ENCODE results near the gene FTO. TPM values are rescaled to one million over a fixed set of nuclear protein-coding genes. Genes with fewer than 3 reads are reported as not detected.

Gene FTO
- total RNA-seq, 4 donors from 2014 or later = 63.2 to 151 (median 105) TPM

DNA sequence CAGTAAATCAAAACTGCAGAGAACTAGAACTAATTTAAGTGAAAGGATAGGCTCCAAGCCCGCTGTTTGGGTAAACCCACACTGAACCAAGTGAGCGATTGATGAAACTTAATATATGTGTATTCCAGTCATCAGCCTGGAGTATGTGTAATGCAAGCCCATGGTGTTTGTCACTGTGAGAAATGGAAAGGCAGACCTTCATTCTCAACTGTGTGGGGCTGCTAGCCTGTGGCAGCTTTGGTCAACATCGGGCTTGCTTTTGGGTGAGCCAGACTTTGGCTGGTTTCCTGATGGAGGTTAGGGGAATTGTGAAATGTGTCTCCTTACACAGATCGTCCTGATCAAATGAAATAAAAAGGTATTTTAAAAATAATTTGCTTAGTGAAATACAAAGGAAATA lies 302.7 kb downstream of the FTO start:
- no peak overlapping the region for H3K4me3 ChIP-seq
- H3K9me3 ChIP-seq = no peaks in the 10 kb centered on the region
- no peaks in the 10 kb centered on the region for H3K36me3 ChIP-seq
- intact Hi-C loops (cut with DNase I; ENCODE audit: low total_unique reads) = no loop called here
- no peak overlapping the region for H3K27ac ChIP-seq
- TF ChIP-seq POLR2A (IDR thresholded peaks at IDR 0.05) (no peak), CTCF (IDR thresholded peaks at IDR 0.05) (no peak)
- H3K27me3 ChIP-seq = no peaks in the 10 kb centered on the region
- DNase-seq = no peak
- no peaks in the 10 kb centered on the region for H3K4me1 ChIP-seq

DNA sequence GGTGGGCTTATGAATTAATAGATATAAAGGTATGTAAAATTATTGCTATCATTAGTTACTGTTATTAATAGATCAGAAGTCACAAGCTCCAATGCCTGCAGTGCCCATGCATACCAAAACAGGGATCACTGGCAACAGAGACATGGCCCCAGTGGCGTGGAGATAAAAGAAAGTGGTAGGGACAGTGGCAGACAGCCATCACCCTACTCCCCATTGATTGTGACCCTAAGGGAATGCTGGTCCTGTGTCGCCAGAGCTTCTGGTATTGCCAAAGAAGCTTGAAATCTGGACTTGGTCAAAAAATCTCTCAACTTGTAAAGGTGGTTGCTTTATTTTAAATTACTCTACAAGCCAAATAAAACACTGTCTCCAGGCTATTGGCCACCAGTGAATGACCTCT lies 303.5 kb downstream of the FTO start:
- no peaks in the 10 kb centered on the region for H3K36me3 ChIP-seq
- no peak overlapping the region for H3K4me3 ChIP-seq
- peaks cover 0 to 7% of the 10 kb centered on the region in 2 donors for H3K9me3 ChIP-seq
- no peak overlapping the region for H3K27ac ChIP-seq
- intact Hi-C loops (cut with DNase I; ENCODE audit: low total_unique reads) = no loop called here
- no peaks in the 10 kb centered on the region for H3K27me3 ChIP-seq
- TF ChIP-seq POLR2A (IDR thresholded peaks at IDR 0.05) (no peak), CTCF (IDR thresholded peaks at IDR 0.05) (no peak)
- no peak for DNase-seq
- H3K4me1 ChIP-seq = no peaks in the 10 kb centered on the region

- intact Hi-C loops (cut with DNase I; ENCODE audit: low total_unique reads) = no loop called here
- Histone ChIP-seq H3K9me3 (peaks cover 0 to 9% of the 10 kb centered on the region in 2 donors), H3K27me3 (no peaks in the 10 kb centered on the region), H3K27ac (no peak overlapping the region), H3K36me3 (no peaks in the 10 kb centered on the region), H3K4me3 (no peak overlapping the region), H3K4me1 (no peaks in the 10 kb centered on the region)
- no peak for DNase-seq
- no peak for TF ChIP-seq CTCF (IDR thresholded peaks at IDR 0.05)
- TF ChIP-seq POLR2A (IDR thresholded peaks at IDR 0.05) = no peak
Measured at GRCh38 chr16:54009464-54010176, 305.7 kb downstream of the FTO start.

DNA sequence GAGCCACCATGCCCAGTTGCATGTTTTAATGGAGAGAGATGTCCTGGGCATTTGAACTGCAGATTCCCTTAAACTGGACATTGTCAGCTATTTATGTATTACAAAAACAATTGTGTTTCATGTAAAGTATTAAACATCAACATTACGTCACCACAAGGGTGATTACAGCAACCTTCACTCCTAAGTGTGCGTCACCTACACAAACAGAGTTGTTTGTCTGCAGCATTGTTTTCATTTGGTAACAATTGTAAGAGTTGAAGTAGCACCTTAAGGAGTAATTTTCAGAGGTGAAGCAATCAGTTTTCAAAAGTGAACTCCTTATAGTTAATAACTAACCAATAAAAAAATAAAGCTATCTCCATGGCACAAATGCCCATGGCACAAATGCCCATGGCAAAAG lies 311.2 kb downstream of the FTO start:
- H3K4me1 ChIP-seq = no peaks in the 10 kb centered on the region
- H3K4me3 ChIP-seq = no peak overlapping the region
- H3K27me3 ChIP-seq = no peaks in the 10 kb centered on the region
- H3K9me3 ChIP-seq = peaks cover 0 to 9% of the 10 kb centered on the region in 2 donors
- TF ChIP-seq POLR2A (IDR thresholded peaks at IDR 0.05) = no peak
- TF ChIP-seq CTCF (IDR thresholded peaks at IDR 0.05) = no peak
- no peak for DNase-seq
- no peaks in the 10 kb centered on the region for H3K36me3 ChIP-seq
- intact Hi-C loops (cut with DNase I; ENCODE audit: low total_unique reads) = no loop called here
- no peak overlapping the region for H3K27ac ChIP-seq

GRCh38 chr16:54022362-54022761 lies 318.4 kb downstream of the FTO start:
- TF ChIP-seq POLR2A (IDR thresholded peaks at IDR 0.05) = no peak
- no peak for TF ChIP-seq CTCF (IDR thresholded peaks at IDR 0.05)
- no peaks in the 10 kb centered on the region for H3K9me3 ChIP-seq
- no peak overlapping the region for H3K4me3 ChIP-seq
- H3K36me3 ChIP-seq = no peaks in the 10 kb centered on the region
- H3K27me3 ChIP-seq = no peaks in the 10 kb centered on the region
- no peak for DNase-seq
- H3K4me1 ChIP-seq = no peaks in the 10 kb centered on the region
- no peak overlapping the region for H3K27ac ChIP-seq
- intact Hi-C loops (cut with DNase I; ENCODE audit: low total_unique reads) = no loop called here

All from uterus (tissue), 4 donors.